CD8-positive, alpha-beta memory T cell (primary cell): ENCODE results near the gene RAP1GDS1. TPM values are rescaled to one million over a fixed set of nuclear protein-coding genes. Genes with fewer than 3 reads are reported as not detected.
"Not testable (repeated sequence)": the region's sequence is repeated elsewhere in the genome, so short reads cannot be mapped to it uniquely, and the experiment has no call there.

Experiments used
- CTCF ChIA-PET: fragments of 350-600 bp; sonication (Branson Sonifier 250); formaldehyde crosslinking; loops from one replicate; lab custom pipeline; 2021; ENCODE audit warnings: antibody characterized with exemption; lab: Charles Lee
- POLR2A ChIA-PET: fragments of 350-600 bp; sonication (Branson Sonifier 250); formaldehyde crosslinking; loops from one replicate; lab custom pipeline; 2021; ENCODE audit warnings: antibody characterized with exemption; lab: Charles Lee
- DNase-seq, 5 donors: peaks; one replicate each; pipeline versions ENCODE4 v3.0.0 to v3.0.0-alpha.2; 2020 to 2022; ENCODE audit warnings: mixed read lengths in 1 of 5
- H3K27ac ChIP-seq: one replicate; pipeline ENCODE4 v1.7.0; 2013; ENCODE audit warnings: low read depth, mild to moderate bottlenecking, low read length, moderate library complexity
- H3K27me3 ChIP-seq: 2 replicates; pipeline ENCODE4 v1.7.0; 2013; ENCODE audit warnings: low read length, mild to moderate bottlenecking; ENCODE audit not compliant: insufficient read depth, poor library complexity, severe bottlenecking
- H3K36me3 ChIP-seq: 2 replicates; pipeline ENCODE4 v1.7.0; 2013; ENCODE audit warnings: mild to moderate bottlenecking, low read length, moderate library complexity; ENCODE audit not compliant: insufficient read depth
- H3K4me1 ChIP-seq: 2 replicates; pipeline ENCODE4 v1.7.0; 2013; ENCODE audit warnings: mild to moderate bottlenecking, low read length, moderate library complexity; ENCODE audit not compliant: insufficient read depth
- H3K4me3 ChIP-seq: 2 replicates; pipeline ENCODE4 v1.7.0; 2013; ENCODE audit warnings: mild to moderate bottlenecking, low read length
- H3K9me3 ChIP-seq: 2 replicates; pipeline ENCODE4 v1.7.0; 2013; ENCODE audit warnings: mild to moderate bottlenecking, low read length
- H3K27ac Mint-ChIP-seq, 8 donors: one replicate each; pipeline ENCODE4 v1.8.0; 2020 to 2021; ENCODE audit warnings: mixed read lengths in 8 of 8, mild to moderate bottlenecking in 6 of 8, inconsistent platforms in 3 of 8, moderate library complexity in 3 of 8
- H3K27me3 Mint-ChIP-seq, 2 donors: one replicate each; pipeline ENCODE4 v1.8.0; 2020 to 2021; ENCODE audit warnings: mixed read lengths in 2 of 2, mild to moderate bottlenecking in 1 of 2, moderate library complexity in 1 of 2
- H3K36me3 Mint-ChIP-seq, 3 donors: one replicate each; pipeline ENCODE4 v1.8.0; 2020 to 2021; ENCODE audit warnings: mixed read lengths in 3 of 3, inconsistent platforms in 1 of 3, mild to moderate bottlenecking in 1 of 3
- H3K4me1 Mint-ChIP-seq, 3 donors: one replicate each; pipeline ENCODE4 v1.8.0; 2020 to 2021; ENCODE audit warnings: mixed read lengths in 3 of 3, inconsistent platforms in 1 of 3, mild to moderate bottlenecking in 1 of 3
- H3K4me3 Mint-ChIP-seq, 7 donors: one replicate each; pipeline ENCODE4 v1.8.0; 2020 to 2021; ENCODE audit warnings: mixed read lengths in 7 of 7, mild to moderate bottlenecking in 6 of 7, moderate library complexity in 4 of 7, inconsistent platforms in 2 of 7
- H3K9me3 Mint-ChIP-seq, 5 donors: one replicate each; pipeline ENCODE4 v1.8.0; 2020 to 2022; ENCODE audit warnings: mixed read lengths in 5 of 5, mild to moderate bottlenecking in 3 of 5, moderate library complexity in 2 of 5, inconsistent platforms in 1 of 5
- polyA plus RNA-seq: library from polyadenylated mRNA; unstranded; fragments of 300-500 nt; fragmentation: Illumina TruSeq; gene quantifications from one replicate; pipeline ENCODE4 v1.2.3, GENCODE V29; 2021
- total RNA-seq, 2 experiments: library from RNA; stranded (reverse); gene quantifications; one replicate each; pipeline ENCODE4 v1.2.3, GENCODE V29; 2021

The RAP1GDS1 gene
- total and polyA plus RNA-seq, 3 experiments from 2014 or later: 40.9 to 56.4 (median 53.7) TPM

GRCh38 chr4:98474408-98474844 is 213.2 kb downstream of the RAP1GDS1 start:
- ChIA-PET POLR2A (interaction anchor here (0.6 kb wide), 1 partner anchor 152 kb away, joined by 3 read pairs; no protein-coding TSS in a partner anchor), CTCF (no interaction called here)
- Histone ChIP-seq H3K27ac (no peak overlapping the region), H3K4me1 (peaks cover 10% of the 10 kb centered on the region), H3K9me3 (no peaks in the 10 kb centered on the region), H3K27me3 (no peaks in the 10 kb centered on the region), H3K36me3 (peaks cover 4% of the 10 kb centered on the region), H3K4me3 (no peak overlapping the region)
- H3K36me3 Mint-ChIP-seq: peaks cover 9 to 60% (median 24%) of the 10 kb centered on the region in 3 donors
- H3K27me3 Mint-ChIP-seq: no peaks in the 10 kb centered on the region
- no peak for DNase-seq
- no peak overlapping the region for H3K4me3 Mint-ChIP-seq
- H3K4me1 Mint-ChIP-seq: peaks cover 24 to 33% (median 27%) of the 10 kb centered on the region in 3 donors
- peak overlapping the region in 2 of 8 donors; percentile 23 to 85 for H3K27ac Mint-ChIP-seq
- no peaks in the 10 kb centered on the region for H3K9me3 Mint-ChIP-seq

- no peak for DNase-seq
- peak overlapping the region in 1 of 8 donors; percentile 26 for H3K27ac Mint-ChIP-seq
Observed at GRCh38 chr4:98476891-98477290, 215.7 kb downstream of the RAP1GDS1 start.

GRCh38 chr4:98479590-98479989 is 218.4 kb downstream of the RAP1GDS1 start:
- Mint-ChIP-seq H3K36me3 (peaks cover 3 to 40% (median 16%) of the 10 kb centered on the region in 3 donors), H3K4me1 (peaks cover 18 to 33% (median 28%) of the 10 kb centered on the region in 3 donors)
- POLR2A ChIA-PET, H3K36me3 ChIP-seq, H3K27me3 Mint-ChIP-seq, H3K27ac ChIP-seq, H3K27ac Mint-ChIP-seq, H3K27me3 ChIP-seq, DNase-seq, H3K9me3 Mint-ChIP-seq, H3K4me3 ChIP-seq, H3K4me1 ChIP-seq, H3K4me3 Mint-ChIP-seq, H3K9me3 ChIP-seq: not testable (repeated sequence)
- CTCF ChIA-PET: interaction anchor here (1.4 to 3.4 kb wide), 2 partner anchors 12 kb away, joined by 5 to 25 read pairs; no protein-coding TSS in a partner anchor

More at GRCh38 chr4:98476891-98477290, 215.7 kb downstream of the RAP1GDS1 start:
- Mint-ChIP-seq H3K4me1 (peaks cover 4 to 18% (median 8%) of the 10 kb centered on the region in 3 donors), H3K4me3 (no peak overlapping the region), H3K36me3 (peaks cover 9 to 53% (median 21%) of the 10 kb centered on the region in 3 donors), H3K9me3 (no peaks in the 10 kb centered on the region), H3K27me3 (no peaks in the 10 kb centered on the region)
- H3K27me3 ChIP-seq: no peaks in the 10 kb centered on the region
- H3K4me1 ChIP-seq: no peaks in the 10 kb centered on the region
- POLR2A ChIA-PET: no interaction called here
- peaks cover 4% of the 10 kb centered on the region for H3K36me3 ChIP-seq
- CTCF ChIA-PET: interaction anchor here (0.8 to 3.4 kb wide), 3 partner anchors 9 to 19 kb away, joined by 3 to 25 read pairs (median 3); no protein-coding TSS in a partner anchor
- no peak overlapping the region for H3K27ac ChIP-seq
- H3K4me3 ChIP-seq: no peak overlapping the region
- no peaks in the 10 kb centered on the region for H3K9me3 ChIP-seq

- H3K9me3 Mint-ChIP-seq: no peaks in the 10 kb centered on the region
- Histone ChIP-seq H3K27ac (no peak overlapping the region), H3K36me3 (peaks cover 4% of the 10 kb centered on the region), H3K4me1 (no peaks in the 10 kb centered on the region), H3K9me3 (no peaks in the 10 kb centered on the region), H3K4me3 (no peak overlapping the region), H3K27me3 (no peaks in the 10 kb centered on the region)
- ChIA-PET POLR2A (no interaction called here), CTCF (interaction anchor here (1.4 kb wide), 1 partner anchor 13 kb away, joined by 5 read pairs; no protein-coding TSS in a partner anchor)
- DNase-seq: no peak
- no peak overlapping the region for H3K27ac Mint-ChIP-seq
- H3K27me3 Mint-ChIP-seq: no peaks in the 10 kb centered on the region
- H3K36me3 Mint-ChIP-seq: peaks cover 3 to 32% (median 12%) of the 10 kb centered on the region in 3 donors
- H3K4me3 Mint-ChIP-seq: no peak overlapping the region
- peaks cover 23 to 39% (median 34%) of the 10 kb centered on the region in 3 donors for H3K4me1 Mint-ChIP-seq
Observed at GRCh38 chr4:98480535-98480934, 219.4 kb downstream of the RAP1GDS1 start.

- POLR2A ChIA-PET: no interaction called here
- peaks cover 3 to 30% (median 11%) of the 10 kb centered on the region in 3 donors for H3K36me3 Mint-ChIP-seq
- H3K9me3 Mint-ChIP-seq: no peaks in the 10 kb centered on the region
- Histone ChIP-seq H3K27ac (no peak overlapping the region), H3K9me3 (no peaks in the 10 kb centered on the region), H3K27me3 (no peaks in the 10 kb centered on the region), H3K4me1 (no peaks in the 10 kb centered on the region), H3K36me3 (peaks cover 4% of the 10 kb centered on the region), H3K4me3 (no peak overlapping the region)
- no peak for DNase-seq
- CTCF ChIA-PET: interaction anchor here (1.4 kb wide), 1 partner anchor 14 kb away, joined by 5 read pairs; no protein-coding TSS in a partner anchor
- H3K4me1 Mint-ChIP-seq: peaks cover 27 to 45% (median 41%) of the 10 kb centered on the region in 3 donors
- no peaks in the 10 kb centered on the region for H3K27me3 Mint-ChIP-seq
- peak overlapping the region in 1 of 8 donors; percentile 49 for H3K27ac Mint-ChIP-seq
- peak overlapping the region in 1 of 7 donors; percentile 13 for H3K4me3 Mint-ChIP-seq
Observed at GRCh38 chr4:98481167-98481566, 220.0 kb downstream of the RAP1GDS1 start.

- Mint-ChIP-seq H3K36me3 (peaks cover 3 to 21% (median 7%) of the 10 kb centered on the region in 3 donors), H3K4me1 (peaks cover 30 to 52% (median 50%) of the 10 kb centered on the region in 3 donors), H3K27me3 (no peaks in the 10 kb centered on the region), H3K9me3 (no peaks in the 10 kb centered on the region), H3K4me3 (peak overlapping the region in 2 of 7 donors; percentile 40 to 78), H3K27ac (peak overlapping the region in 1 of 8 donors; percentile 32)
- ChIA-PET POLR2A (interaction anchor here (0.7 kb wide), 1 partner anchor 29 kb away, joined by 3 read pairs; no protein-coding TSS in a partner anchor), CTCF (interaction anchor here (2.4 kb wide), 1 partner anchor 12 kb away, joined by 10 read pairs; no protein-coding TSS in a partner anchor)
- no peaks in the 10 kb centered on the region for H3K4me1 ChIP-seq
- H3K36me3 ChIP-seq: peaks cover 4% of the 10 kb centered on the region
- no peak overlapping the region for H3K4me3 ChIP-seq
- no peak for DNase-seq
- H3K27me3 ChIP-seq: no peaks in the 10 kb centered on the region
- no peak overlapping the region for H3K27ac ChIP-seq
- no peaks in the 10 kb centered on the region for H3K9me3 ChIP-seq
Observed at GRCh38 chr4:98482503-98482846, 221.3 kb downstream of the RAP1GDS1 start.

- peaks cover 4% of the 10 kb centered on the region for H3K36me3 ChIP-seq
- H3K9me3 ChIP-seq: no peaks in the 10 kb centered on the region
- H3K4me1 ChIP-seq: no peaks in the 10 kb centered on the region
- no peaks in the 10 kb centered on the region for H3K27me3 ChIP-seq
- no peaks in the 10 kb centered on the region for H3K27me3 Mint-ChIP-seq
- no peak for DNase-seq
- POLR2A ChIA-PET: no interaction called here
- peak overlapping the region in 2 of 7 donors; percentile 40 to 78 for H3K4me3 Mint-ChIP-seq
- peak overlapping the region in 6 of 8 donors; percentile 25 to 57 (median 38) for H3K27ac Mint-ChIP-seq
- H3K9me3 Mint-ChIP-seq: no peaks in the 10 kb centered on the region
- peaks cover 3 to 19% (median 6%) of the 10 kb centered on the region in 3 donors for H3K36me3 Mint-ChIP-seq
- CTCF ChIA-PET: interaction anchor here (2.4 kb wide), 1 partner anchor 12 kb away, joined by 10 read pairs; no protein-coding TSS in a partner anchor
- no peak overlapping the region for H3K27ac ChIP-seq
- H3K4me3 ChIP-seq: no peak overlapping the region
- peaks cover 34 to 59% (median 57%) of the 10 kb centered on the region in 3 donors for H3K4me1 Mint-ChIP-seq
Observed at GRCh38 chr4:98482847-98483806, 221.9 kb downstream of the RAP1GDS1 start.
